HG02610 (cell line): ENCODE measurements around the gene RASSF4.

ENCODE experiments used
- ATAC-seq: cut with Tn5 transposase; IDR thresholded peaks from one replicate; pipeline ENCODE4 v1.9.1; 2021; ENCODE audit warnings: mild to moderate bottlenecking, moderate library complexity; ENCODE audit not compliant: unreplicated experiment

The RASSF4 gene

DNA sequence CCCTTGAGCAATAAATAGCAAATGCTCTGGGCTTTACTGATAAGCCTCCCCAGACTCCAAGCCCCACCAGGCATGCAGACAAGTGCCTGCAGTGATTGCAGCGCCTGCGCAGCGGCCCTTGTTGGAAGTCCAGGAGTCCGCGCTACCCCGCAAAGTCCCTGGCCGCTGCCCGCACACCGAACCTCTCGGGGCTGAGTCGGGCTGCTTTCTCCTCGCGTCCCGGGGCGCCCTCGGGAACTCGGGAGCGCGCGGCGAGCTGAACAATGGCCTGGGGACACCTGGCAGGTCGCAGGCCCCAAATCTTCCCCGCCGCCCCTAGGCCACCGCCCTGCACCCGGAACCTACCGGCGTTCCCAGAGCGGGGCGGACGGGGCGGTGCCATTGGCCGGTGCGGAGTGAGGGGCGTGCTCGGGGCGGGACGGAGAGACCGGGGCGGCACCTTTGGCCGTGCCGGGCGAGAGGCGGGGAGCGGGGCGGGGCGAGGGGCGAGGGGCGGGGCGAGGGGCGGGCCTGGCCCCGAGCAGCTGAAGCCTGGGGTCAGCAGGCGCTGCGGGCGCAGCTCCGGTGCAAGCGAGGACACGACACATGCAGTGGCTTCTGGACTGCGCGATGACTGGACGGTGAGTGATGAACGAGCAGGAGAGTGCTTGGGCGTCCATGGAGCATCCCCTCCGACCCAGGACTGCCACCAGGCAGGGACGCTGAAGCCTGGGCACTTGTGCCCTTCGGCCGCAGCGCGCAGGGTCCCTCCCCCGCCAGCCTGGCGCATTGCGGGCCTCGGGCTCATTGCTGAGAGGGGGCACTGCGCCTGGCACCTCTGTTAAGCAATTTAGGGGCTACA, at the start of gene RASSF4:
TSS of gene RASSF4 (plus strand) at position 556 of the 841 bp plus-strand sequence. CDS start 10,401 bp downstream, outside the sequence.
- peak; percentile 97 for ATAC-seq

GRCh38 chr10:44909910-44910309, 49.7 kb upstream of the RASSF4 start:
- ATAC-seq = no peak

GRCh38 chr10:44910602-44911001, 49.0 kb upstream of the RASSF4 start:
- no peak for ATAC-seq

DNA sequence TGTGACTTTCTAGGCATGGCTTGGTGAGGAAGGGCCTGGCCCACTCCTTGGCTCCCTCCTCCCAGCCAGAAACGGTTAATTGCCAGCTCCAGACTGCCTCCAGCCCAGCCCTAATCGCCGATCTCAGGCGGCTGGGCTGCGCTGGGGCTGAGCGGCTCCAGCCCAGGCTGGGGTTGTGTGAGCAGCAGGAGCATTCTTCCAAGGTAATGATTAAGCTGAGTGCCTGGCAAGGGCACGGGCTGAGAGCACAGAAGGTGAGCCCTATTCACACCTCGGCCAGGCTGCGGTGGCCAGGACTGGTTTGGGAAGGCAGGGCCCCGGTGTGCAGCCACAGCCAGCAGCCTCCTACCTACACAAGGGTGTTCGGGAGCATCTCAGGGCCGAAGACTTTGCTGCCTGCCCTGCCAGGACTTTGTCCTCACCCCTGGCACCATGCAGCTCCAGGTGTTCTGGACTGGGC, 48.5 kb upstream of the RASSF4 start, which contains the start of gene TMEM72:
TSS of gene TMEM72 (plus strand) at position 257 of the 460 bp plus-strand sequence. CDS start at position 433, 176 bp downstream.
- no peak for ATAC-seq

GRCh38 chr10:44911951-44912350, 47.7 kb upstream of the RASSF4 start:
- no peak for ATAC-seq

GRCh38 chr10:44913350-44914081, 46.1 kb upstream of the RASSF4 start:
- ATAC-seq = no peak

- ATAC-seq = no peak
These were observed 44.7 kb upstream of the RASSF4 start for GRCh38 chr10:44914891-44915290.

GRCh38 chr10:44916429-44916828, 43.2 kb upstream of the RASSF4 start:
- no peak for ATAC-seq

DNA sequence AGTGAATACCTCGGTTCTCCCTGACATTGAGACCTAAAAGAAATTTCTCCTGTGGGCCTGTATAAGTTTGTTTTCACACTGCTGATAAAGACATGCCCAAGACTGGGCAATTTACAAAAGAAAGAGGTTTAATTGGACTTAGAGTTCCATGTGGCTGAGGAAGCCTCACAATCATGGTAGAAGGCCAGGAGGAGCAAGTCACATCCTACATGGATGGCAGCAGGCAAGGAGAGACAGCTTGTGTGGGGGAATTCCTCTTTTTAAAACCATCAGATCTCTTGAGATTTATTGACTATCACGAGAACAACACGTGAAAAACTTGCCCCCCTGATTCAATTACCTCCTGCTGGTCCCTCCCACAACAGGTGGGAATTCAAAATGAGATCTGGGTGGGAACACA, 41.8 kb upstream of the RASSF4 start:
- no peak for ATAC-seq

DNA sequence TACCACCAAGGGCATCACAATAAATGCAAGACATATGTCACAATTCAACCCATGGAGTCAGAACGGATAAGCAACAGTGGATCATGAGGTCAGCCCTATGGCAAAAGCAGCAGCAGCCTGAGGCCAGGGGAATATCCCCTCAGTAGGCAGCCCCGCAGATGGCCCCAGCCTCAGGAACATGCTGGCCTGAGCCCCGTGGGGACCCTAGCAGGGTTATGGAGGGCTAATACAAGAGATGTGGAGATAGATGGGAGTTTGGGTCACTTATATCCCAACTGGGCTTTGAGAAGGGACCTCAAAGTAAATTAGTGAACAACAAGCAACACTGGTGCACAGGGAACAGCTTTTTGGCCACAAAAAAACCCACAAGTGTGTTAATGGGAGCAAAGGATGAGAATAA, 39.4 kb upstream of the RASSF4 start:
- ATAC-seq = no peak

- no peak for ATAC-seq
These were observed 38.5 kb upstream of the RASSF4 start for GRCh38 chr10:44921061-44921460.

- no peak for ATAC-seq
These were observed 38.1 kb upstream of the RASSF4 start for GRCh38 chr10:44921506-44921905.

DNA sequence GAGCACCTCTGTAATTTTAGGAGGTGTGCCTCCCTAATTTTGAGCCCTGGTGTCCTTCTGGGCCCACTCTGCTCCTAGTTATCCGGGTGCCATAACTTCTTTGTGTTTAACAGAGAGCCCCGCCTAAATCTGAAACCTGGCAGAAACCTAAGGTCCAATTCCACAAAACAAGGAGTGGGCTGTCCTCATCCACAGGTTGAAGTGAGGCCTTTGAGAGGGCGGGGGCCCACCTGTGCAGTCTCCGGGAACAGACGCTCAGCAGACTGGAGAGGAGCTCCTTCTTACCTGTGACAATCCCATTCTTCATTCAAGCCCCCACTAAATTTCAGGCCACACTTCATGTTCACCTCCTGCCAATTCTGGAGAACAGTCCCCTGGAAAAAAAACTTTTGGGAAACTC, 37.6 kb upstream of the RASSF4 start:
- no peak for ATAC-seq

GRCh38 chr10:44922796-44923545, 36.6 kb upstream of the RASSF4 start:
- no peak for ATAC-seq

DNA sequence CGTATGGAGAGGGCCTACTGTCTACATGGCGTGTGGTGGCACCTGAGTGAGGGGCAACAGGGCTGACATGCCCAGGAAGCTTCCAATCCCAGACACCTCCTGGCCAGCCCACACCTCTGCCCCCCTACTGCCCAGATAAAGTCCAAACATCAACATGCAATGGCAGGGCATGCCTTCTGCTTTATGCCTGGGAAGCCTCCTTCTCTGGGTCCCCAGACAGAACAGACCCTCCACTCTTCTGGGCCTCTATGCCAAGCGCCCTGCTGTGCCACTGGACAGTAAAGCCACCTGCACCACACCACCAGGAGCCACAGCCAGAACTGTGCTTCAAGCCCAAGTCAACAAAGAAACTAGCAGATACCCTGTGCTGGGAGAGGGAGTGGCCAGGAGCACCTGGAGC, 36.0 kb upstream of the RASSF4 start:
- no peak for ATAC-seq

- ATAC-seq = no peak
These were observed 35.2 kb upstream of the RASSF4 start for GRCh38 chr10:44924261-44925040.

- no peak for ATAC-seq
These were observed 34.4 kb upstream of the RASSF4 start for GRCh38 chr10:44925224-44925623.

- ATAC-seq = no peak
These were observed 33.5 kb upstream of the RASSF4 start for GRCh38 chr10:44925811-44926750.

- no peak for ATAC-seq
These were observed 32.8 kb upstream of the RASSF4 start for GRCh38 chr10:44926751-44927351.
